Kidney (tissue), 14 donors: ENCODE data around the gene HYDIN. TPM values are rescaled to one million over a fixed set of nuclear protein-coding genes. Genes with fewer than 3 reads are reported as not detected.

Experiments used
- DNase-seq, 5 donors: peaks; one replicate each; pipeline ENCODE4 v3.0.0-alpha.2; 2013 to 2020
- FAIRE-seq: peaks from 2 replicates; lab custom pipeline; 2012; peaks lifted over from hg19 to GRCh38; lab: Jason Lieb, UNC
- H3K27ac ChIP-seq, 2 donors: one replicate each; pipeline ENCODE4 v1.7.0; 2013; ENCODE audit warnings: low read depth in 2 of 2, low read length in 2 of 2, inconsistent platforms in 1 of 2
- H3K27me3 ChIP-seq: one replicate; pipeline ENCODE4 v1.7.1; 2013; ENCODE audit warnings: low read length, inconsistent platforms; ENCODE audit not compliant: control insufficient read depth, insufficient read depth
- H3K36me3 ChIP-seq, 3 donors: one replicate each; pipeline versions ENCODE4 v1.7.0 to v1.7.1; 2013; ENCODE audit warnings: low read length in 3 of 3, control low read depth in 1 of 3, inconsistent platforms in 1 of 3; ENCODE audit not compliant: insufficient read depth in 3 of 3, control insufficient read depth in 2 of 3
- H3K4me1 ChIP-seq, 3 donors: one replicate each; pipeline versions ENCODE4 v1.7.0 to v1.7.1; 2013; ENCODE audit warnings: low read length in 3 of 3, inconsistent platforms in 1 of 3, low read depth in 1 of 3; ENCODE audit not compliant: control insufficient read depth in 2 of 3, insufficient read depth in 2 of 3
- H3K4me3 ChIP-seq, 3 donors: one replicate each; pipeline versions ENCODE4 v1.7.0 to v1.8.1; 2013; ENCODE audit warnings: low read length in 3 of 3, control low read depth in 1 of 3, inconsistent platforms in 1 of 3
- H3K9ac ChIP-seq, 3 donors: one replicate each; pipeline versions ENCODE4 v1.7.0 to v1.7.1; 2013; ENCODE audit warnings: low read length in 3 of 3, control low read depth in 1 of 3, inconsistent platforms in 1 of 3
- H3K9me3 ChIP-seq, 3 donors: one replicate each; pipeline versions ENCODE4 v1.7.0 to v1.7.1; 2013; ENCODE audit warnings: low read length in 3 of 3, control low read depth in 1 of 3, inconsistent platforms in 1 of 3; ENCODE audit not compliant: control insufficient read depth in 2 of 3, insufficient read depth in 1 of 3
- intact Hi-C: fragments of 100-400 bp; cut with DNase I; formaldehyde crosslinking; loops from one replicate; pipeline ENCODE4 v1.11.1; 2022
- polyA plus RNA-seq: library from polyadenylated mRNA; stranded (reverse); fragments of 350-450 nt; fragmentation: Illumina TruSeq; extraction: RNeasy Lipid Tissue Mini Kit (QIAGEN cat#74804); gene quantifications from one replicate; pipeline ENCODE4 v1.2.3, GENCODE V29; 2014; ENCODE audit warnings: low read depth, low replicate concordance; ENCODE audit not compliant: insufficient read depth
- total RNA-seq: library from RNA; stranded (reverse); fragmentation: NEBNext Ultra II Directional; extraction: Animal tissue kit (Norgen Biotek cat#: 25700); gene quantifications from one replicate; pipeline ENCODE4 v1.2.1, GENCODE V29; 2021
- TF ChIP-seq, protein P1 (sequence below): IDR thresholded peaks from 3 replicates; pipeline ENCODE4 v1.5.1; 2012; ENCODE audit warnings: mild to moderate bottlenecking, moderate library complexity, borderline replicate concordance; ENCODE audit not compliant: insufficient read depth; ENCODE audit errors: extremely low read depth
- donor health status: control.
- donor health status: control.
- donor health status: control.
- donor health status: control.
- donor health status: control.
- donor health status: DM: yes; HTN: yes; CAD: no.
- donor health status: Normal renal cell carcinoma (clear cell type).

HYDIN gene
- total and polyA plus RNA-seq, 2 donors from 2014 or later: 1.8 to 21.0 TPM

DNA sequence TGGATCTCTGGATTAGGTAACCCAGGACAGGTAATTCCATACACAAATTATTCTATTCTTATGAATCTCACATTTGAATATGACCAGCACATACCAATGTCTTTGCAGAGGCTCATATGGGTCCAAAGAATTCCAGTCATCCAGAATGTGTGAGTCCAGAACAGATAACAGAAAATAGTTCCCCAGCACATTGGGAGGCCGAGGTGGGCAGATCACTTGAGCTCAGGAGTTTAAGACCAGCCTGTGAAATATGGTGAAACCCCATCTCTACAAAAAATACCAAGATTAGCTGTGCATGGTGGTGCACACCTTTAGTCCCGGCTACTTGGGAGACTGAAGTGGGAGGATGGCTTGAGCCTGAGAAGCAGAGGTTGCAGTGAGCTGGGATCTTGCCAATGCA is 26.9 kb downstream of the HYDIN start:
- Histone ChIP-seq H3K27me3 (no peaks in the 10 kb centered on the region), H3K9ac (no peak overlapping the region), H3K4me3 (no peak overlapping the region), H3K36me3 (no peaks in the 10 kb centered on the region), H3K4me1 (no peaks in the 10 kb centered on the region), H3K9me3 (peaks cover 0 to 9% (median 2%) of the 10 kb centered on the region in 3 donors), H3K27ac (no peak overlapping the region)
- intact Hi-C loops: no loop called here
- TF ChIP-seq, protein P1, sequence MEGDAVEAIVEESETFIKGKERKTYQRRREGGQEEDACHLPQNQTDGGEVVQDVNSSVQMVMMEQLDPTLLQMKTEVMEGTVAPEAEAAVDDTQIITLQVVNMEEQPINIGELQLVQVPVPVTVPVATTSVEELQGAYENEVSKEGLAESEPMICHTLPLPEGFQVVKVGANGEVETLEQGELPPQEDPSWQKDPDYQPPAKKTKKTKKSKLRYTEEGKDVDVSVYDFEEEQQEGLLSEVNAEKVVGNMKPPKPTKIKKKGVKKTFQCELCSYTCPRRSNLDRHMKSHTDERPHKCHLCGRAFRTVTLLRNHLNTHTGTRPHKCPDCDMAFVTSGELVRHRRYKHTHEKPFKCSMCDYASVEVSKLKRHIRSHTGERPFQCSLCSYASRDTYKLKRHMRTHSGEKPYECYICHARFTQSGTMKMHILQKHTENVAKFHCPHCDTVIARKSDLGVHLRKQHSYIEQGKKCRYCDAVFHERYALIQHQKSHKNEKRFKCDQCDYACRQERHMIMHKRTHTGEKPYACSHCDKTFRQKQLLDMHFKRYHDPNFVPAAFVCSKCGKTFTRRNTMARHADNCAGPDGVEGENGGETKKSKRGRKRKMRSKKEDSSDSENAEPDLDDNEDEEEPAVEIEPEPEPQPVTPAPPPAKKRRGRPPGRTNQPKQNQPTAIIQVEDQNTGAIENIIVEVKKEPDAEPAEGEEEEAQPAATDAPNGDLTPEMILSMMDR: no peak
- DNase-seq (no peak), FAIRE-seq (no peak)

DNA sequence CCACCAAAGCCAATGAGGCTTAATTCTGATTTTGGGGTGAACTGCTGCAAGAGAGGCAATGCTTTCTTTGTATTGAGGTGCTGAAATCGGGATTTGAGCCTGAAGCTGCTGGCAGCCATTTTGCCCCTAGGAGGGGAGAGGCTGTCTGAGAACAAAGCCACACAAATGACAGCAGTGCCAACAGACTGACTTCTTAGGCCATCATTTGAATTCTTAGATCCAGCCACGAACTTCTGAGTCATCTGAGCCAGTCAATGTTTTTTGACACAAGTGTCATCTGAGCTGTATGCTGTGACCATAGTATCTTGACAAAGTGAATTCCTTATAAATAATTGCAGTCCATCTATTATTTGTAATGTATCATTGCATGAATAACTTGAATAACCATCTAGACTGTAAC is 29.0 kb downstream of the HYDIN start:
- Histone ChIP-seq H3K27ac (no peak overlapping the region), H3K27me3 (no peaks in the 10 kb centered on the region), H3K36me3 (no peaks in the 10 kb centered on the region), H3K9ac (no peak overlapping the region), H3K9me3 (peaks cover 0 to 7% (median 2%) of the 10 kb centered on the region in 3 donors), H3K4me3 (no peak overlapping the region), H3K4me1 (no peaks in the 10 kb centered on the region)
- FAIRE-seq (no peak), DNase-seq (no peak)
- TF ChIP-seq, protein P1: no peak
- intact Hi-C loops: no loop called here

DNA sequence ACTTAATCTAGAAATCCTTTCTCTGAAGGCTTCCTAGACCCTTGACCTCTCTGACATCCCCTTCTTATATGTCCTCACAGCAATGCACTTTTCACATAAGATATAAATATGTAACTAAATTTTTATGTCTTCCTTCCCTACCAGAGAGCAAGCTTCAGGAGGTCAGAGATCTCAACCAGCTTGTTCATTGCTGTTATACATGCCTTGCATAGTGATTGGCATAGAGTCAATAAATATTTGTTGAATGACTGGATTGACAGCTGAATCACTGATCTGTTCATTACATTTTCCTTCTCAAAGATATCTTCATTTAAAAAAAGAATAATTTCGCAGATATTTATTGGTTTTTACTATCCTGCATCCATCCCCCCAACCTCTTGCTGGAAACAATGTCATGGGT is 29.5 kb downstream of the HYDIN start:
- DNase-seq (no peak), FAIRE-seq (no peak)
- no peak overlapping the region for H3K9ac ChIP-seq
- H3K4me1 ChIP-seq: no peaks in the 10 kb centered on the region
- peaks cover 0 to 7% (median 2%) of the 10 kb centered on the region in 3 donors for H3K9me3 ChIP-seq
- H3K4me3 ChIP-seq: no peak overlapping the region
- H3K27ac ChIP-seq: no peak overlapping the region
- TF ChIP-seq, protein P1: no peak
- intact Hi-C loops: no loop called here
- no peaks in the 10 kb centered on the region for H3K36me3 ChIP-seq
- no peaks in the 10 kb centered on the region for H3K27me3 ChIP-seq

DNA sequence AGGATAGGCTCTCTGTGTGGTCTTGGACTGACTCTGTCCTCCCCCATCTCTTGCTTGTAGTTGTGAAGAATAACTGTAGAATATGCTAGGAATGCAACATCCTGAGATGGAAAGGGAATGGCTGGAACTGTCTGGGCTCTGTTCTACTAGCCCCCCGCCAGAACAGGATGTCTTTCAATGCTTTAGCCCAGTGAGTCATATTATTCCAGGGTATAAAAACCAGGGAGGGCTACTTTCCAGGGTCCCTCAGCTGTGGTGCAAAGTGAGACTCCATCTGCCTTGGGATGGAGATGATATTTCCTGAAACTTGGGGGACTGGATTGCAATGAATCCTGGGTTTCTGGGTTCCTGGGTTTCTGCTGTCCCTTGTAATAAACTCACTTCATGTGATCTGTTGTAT is 32.1 kb downstream of the HYDIN start:
- TF ChIP-seq, protein P1: no peak
- FAIRE-seq: no peak

More for the DNA sequence above, 32.1 kb downstream of the HYDIN start:
- Histone ChIP-seq H3K27me3 (no peaks in the 10 kb centered on the region), H3K4me3 (no peak overlapping the region), H3K27ac (no peak overlapping the region), H3K4me1 (no peaks in the 10 kb centered on the region), H3K9me3 (peaks cover 0 to 7% (median 2%) of the 10 kb centered on the region in 3 donors), H3K9ac (no peak overlapping the region), H3K36me3 (no peaks in the 10 kb centered on the region)
- no peak for DNase-seq
- intact Hi-C loops: no loop called here
